SK-N-SH treated with all-trans-retinoic acid at 6 μM for 48 hours (cell line): Measurements from ENCODE around the gene CBX5.
A peak's percentile ranks its signal among the peaks of the same experiment; 100 is the strongest.

Source experiments
- ATAC-seq: fragments of 200-7000 bp; cut with Tn5 transposase; 3 replicates; pipeline ENCODE4 v1.9.1; 2020; ENCODE audit warnings: mild to moderate bottlenecking, moderate library complexity
- BACH2 ChIP-seq: fragments of 250-450 bp; sonication (Bioruptor Pico); IDR thresholded peaks from 2 replicates; pipeline ENCODE4 v1.9.0; 2021; ENCODE audit warnings: mild to moderate bottlenecking, borderline replicate concordance
- CSDC2 ChIP-seq: fragments of 250-450 bp; sonication (Bioruptor Pico); IDR thresholded peaks from 2 replicates; pipeline ENCODE4 v1.5.0; 2020; ENCODE audit warnings: mild to moderate bottlenecking, moderate library complexity
- ESRRG ChIP-seq: fragments of 250-450 bp; sonication (Bioruptor Pico); IDR thresholded peaks from 2 replicates; pipeline ENCODE4 v1.6.1; 2021; ENCODE audit warnings: mild to moderate bottlenecking
- GLIS3 ChIP-seq: fragments of 250-450 bp; sonication (Bioruptor Pico); IDR thresholded peaks from 2 replicates; pipeline ENCODE4 v1.5.0; 2020; ENCODE audit warnings: mild to moderate bottlenecking, moderate library complexity
- ISL1 ChIP-seq: fragments of 250-450 bp; sonication (Bioruptor Pico); IDR thresholded peaks from 2 replicates; pipeline ENCODE4 v2.1.2; 2022; ENCODE audit warnings: mild to moderate bottlenecking, moderate library complexity
- OSR1 ChIP-seq: fragments of 250-450 bp; sonication (Bioruptor Pico); IDR thresholded peaks from 2 replicates; pipeline ENCODE4 v1.8.0; 2022; ENCODE audit warnings: moderate library complexity, mild to moderate bottlenecking, inconsistent platforms
- PPARA ChIP-seq: fragments of 250-450 bp; sonication (Bioruptor Pico); IDR thresholded peaks from 2 replicates; pipeline ENCODE4 v1.5.0; 2020; ENCODE audit warnings: mild to moderate bottlenecking, borderline replicate concordance
- RARB ChIP-seq: fragments of 250-450 bp; sonication (Bioruptor Pico); IDR thresholded peaks from 2 replicates; pipeline ENCODE4 v1.8.0; 2021; ENCODE audit warnings: mild to moderate bottlenecking, moderate library complexity
- SNAI2 ChIP-seq: fragments of 250-450 bp; sonication (Bioruptor Pico); IDR thresholded peaks from 2 replicates; pipeline ENCODE4 v1.5.0; 2020; ENCODE audit warnings: mild to moderate bottlenecking, moderate library complexity
- TCF4 ChIP-seq: fragments of 250-450 bp; sonication (Bioruptor Pico); IDR thresholded peaks from 2 replicates; pipeline ENCODE4 v1.8.0; 2021; ENCODE audit warnings: mild to moderate bottlenecking, moderate library complexity, borderline replicate concordance
- TOX ChIP-seq: fragments of 250-450 bp; sonication (Bioruptor Pico); IDR thresholded peaks from 2 replicates; pipeline ENCODE4 v1.8.0; 2021; ENCODE audit warnings: mild to moderate bottlenecking, moderate library complexity, borderline replicate concordance
- ZC3H10 ChIP-seq: fragments of 250-450 bp; sonication (Bioruptor Pico); IDR thresholded peaks from 2 replicates; pipeline ENCODE4 v1.5.1; 2021; ENCODE audit warnings: mild to moderate bottlenecking, moderate library complexity
- ZFP3 ChIP-seq: fragments of 250-450 bp; sonication (Bioruptor Pico); IDR thresholded peaks from 2 replicates; pipeline ENCODE4 v1.5.0; 2020; ENCODE audit warnings: mild to moderate bottlenecking, moderate library complexity
- ZFP30 ChIP-seq: fragments of 450-650 bp; formaldehyde crosslinking; IDR thresholded peaks from 2 replicates; pipeline ENCODE4 v1.5.0; 2022; ENCODE audit warnings: mild to moderate bottlenecking, moderate library complexity
- ZNF565 ChIP-seq: fragments of 450-650 bp; formaldehyde crosslinking; conservative IDR thresholded peaks from 2 replicates; pipeline ENCODE4 v1.5.0; 2020; ENCODE audit warnings: low read depth, mild to moderate bottlenecking, moderate library complexity
- ZNF70 ChIP-seq: fragments of 450-650 bp; formaldehyde crosslinking; IDR thresholded peaks from 2 replicates; pipeline ENCODE4 v1.5.0; 2020; ENCODE audit warnings: mild to moderate bottlenecking, moderate library complexity
- ZNF8 ChIP-seq: fragments of 450-650 bp; formaldehyde crosslinking; IDR thresholded peaks from 2 replicates; pipeline ENCODE4 v1.5.0; 2020; ENCODE audit warnings: mild to moderate bottlenecking, moderate library complexity
- TF ChIP-seq, protein P1 (sequence below): fragments of 250-450 bp; sonication (Bioruptor Pico); IDR thresholded peaks from 2 replicates; pipeline ENCODE4 v1.5.1; 2021; ENCODE audit warnings: mild to moderate bottlenecking, moderate library complexity
- TF ChIP-seq, protein P2 (sequence below): fragments of 250-450 bp; sonication (Bioruptor Pico); IDR thresholded peaks from 2 replicates; pipeline ENCODE4 v1.5.0; 2020; ENCODE audit warnings: mild to moderate bottlenecking, moderate library complexity
- TF ChIP-seq, protein P3 (sequence below): fragments of 250-450 bp; sonication (Bioruptor Pico); IDR thresholded peaks from 2 replicates; pipeline ENCODE4 v1.5.1; 2020; ENCODE audit warnings: low read depth, mild to moderate bottlenecking, moderate library complexity
- TF ChIP-seq, protein P4 (sequence below): fragments of 250-450 bp; sonication (Bioruptor Pico); IDR thresholded peaks from 2 replicates; pipeline ENCODE4 v1.8.0; 2020; ENCODE audit warnings: mild to moderate bottlenecking, moderate library complexity, borderline replicate concordance
- TF ChIP-seq, protein P5 (sequence below): fragments of 250-450 bp; sonication (Bioruptor Pico); IDR thresholded peaks from 2 replicates; pipeline ENCODE4 v1.8.0; 2021; ENCODE audit warnings: low read depth, mild to moderate bottlenecking, moderate library complexity, borderline replicate concordance

The CBX5 gene

DNA sequence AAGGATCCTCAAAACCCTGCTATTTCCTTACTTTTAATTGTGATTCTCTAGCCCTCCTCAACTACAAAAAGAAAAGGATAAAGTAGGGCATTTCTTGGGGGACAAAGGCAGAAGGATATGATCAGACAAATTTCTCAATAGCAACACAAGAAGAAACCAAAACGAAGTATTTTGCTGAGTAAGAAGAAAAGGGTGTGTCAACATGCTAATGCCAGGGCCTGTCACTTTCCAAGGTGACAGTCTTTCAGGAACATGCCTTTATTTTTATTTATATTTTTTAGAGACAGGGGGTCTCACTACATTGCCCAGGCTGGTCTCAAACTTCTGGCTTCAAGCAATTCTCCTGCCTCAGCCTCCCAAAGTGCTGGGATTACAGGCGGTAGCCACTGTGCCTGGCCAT lies 39.8 kb downstream of the CBX5 start:
- ATAC-seq, result no peak
- TF ChIP-seq ZC3H10, result no peak
- TF ChIP-seq, protein P1, sequence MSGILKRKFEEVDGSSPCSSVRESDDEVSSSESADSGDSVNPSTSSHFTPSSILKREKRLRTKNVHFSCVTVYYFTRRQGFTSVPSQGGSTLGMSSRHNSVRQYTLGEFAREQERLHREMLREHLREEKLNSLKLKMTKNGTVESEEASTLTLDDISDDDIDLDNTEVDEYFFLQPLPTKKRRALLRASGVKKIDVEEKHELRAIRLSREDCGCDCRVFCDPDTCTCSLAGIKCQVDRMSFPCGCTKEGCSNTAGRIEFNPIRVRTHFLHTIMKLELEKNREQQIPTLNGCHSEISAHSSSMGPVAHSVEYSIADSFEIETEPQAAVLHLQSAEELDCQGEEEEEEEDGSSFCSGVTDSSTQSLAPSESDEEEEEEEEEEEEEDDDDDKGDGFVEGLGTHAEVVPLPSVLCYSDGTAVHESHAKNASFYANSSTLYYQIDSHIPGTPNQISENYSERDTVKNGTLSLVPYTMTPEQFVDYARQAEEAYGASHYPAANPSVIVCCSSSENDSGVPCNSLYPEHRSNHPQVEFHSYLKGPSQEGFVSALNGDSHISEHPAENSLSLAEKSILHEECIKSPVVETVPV (CRISPR knock-in tag), result no peak
- TF ChIP-seq ZNF565 (CRISPR knock-in tag), result no peak
- TF ChIP-seq PPARA (CRISPR knock-in tag), result no peak
- no peak for TF ChIP-seq ZFP30 (CRISPR knock-in tag)
- TF ChIP-seq TOX, result no peak
- no peak for TF ChIP-seq ZNF70 (CRISPR knock-in tag)
- no peak for TF ChIP-seq SNAI2 (CRISPR knock-in tag)
- TF ChIP-seq TCF4 (CRISPR knock-in tag), result no peak
- TF ChIP-seq CSDC2 (CRISPR knock-in tag), result no peak
- TF ChIP-seq BACH2 (CRISPR knock-in tag), result no peak
- TF ChIP-seq RARB, result no peak

GRCh38 chr12:54239620-54240019 lies 40.3 kb downstream of the CBX5 start:
- ATAC-seq, result no peak
- TF ChIP-seq PPARA (CRISPR knock-in tag), result no peak
- TF ChIP-seq ISL1 (CRISPR knock-in tag), result peak; percentile 48; the same call in 1 of the 2 replicates

DNA sequence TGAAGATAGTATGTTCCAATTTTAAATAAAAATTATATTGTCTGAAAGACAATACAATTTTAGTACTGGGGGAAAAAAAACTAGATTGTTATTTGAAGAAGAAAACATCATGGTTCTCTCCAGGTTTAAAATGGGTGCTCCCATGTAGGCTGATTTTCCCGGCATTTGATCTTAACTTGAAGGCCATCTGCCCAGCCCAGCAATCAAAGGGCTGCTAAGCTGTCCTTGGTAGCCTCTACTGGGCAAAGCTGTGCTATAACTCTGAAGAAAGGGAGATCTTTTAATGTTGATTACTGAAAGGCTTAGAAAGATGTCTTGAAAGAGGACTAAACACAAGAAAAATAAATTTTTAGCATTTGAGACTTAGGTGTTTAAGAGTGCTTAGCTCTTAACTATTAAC lies 41.4 kb downstream of the CBX5 start:
- no peak for TF ChIP-seq ZNF8 (CRISPR knock-in tag)
- TF ChIP-seq GLIS3, result no peak
- no peak for TF ChIP-seq OSR1 (CRISPR knock-in tag)
- TF ChIP-seq, protein P2, sequence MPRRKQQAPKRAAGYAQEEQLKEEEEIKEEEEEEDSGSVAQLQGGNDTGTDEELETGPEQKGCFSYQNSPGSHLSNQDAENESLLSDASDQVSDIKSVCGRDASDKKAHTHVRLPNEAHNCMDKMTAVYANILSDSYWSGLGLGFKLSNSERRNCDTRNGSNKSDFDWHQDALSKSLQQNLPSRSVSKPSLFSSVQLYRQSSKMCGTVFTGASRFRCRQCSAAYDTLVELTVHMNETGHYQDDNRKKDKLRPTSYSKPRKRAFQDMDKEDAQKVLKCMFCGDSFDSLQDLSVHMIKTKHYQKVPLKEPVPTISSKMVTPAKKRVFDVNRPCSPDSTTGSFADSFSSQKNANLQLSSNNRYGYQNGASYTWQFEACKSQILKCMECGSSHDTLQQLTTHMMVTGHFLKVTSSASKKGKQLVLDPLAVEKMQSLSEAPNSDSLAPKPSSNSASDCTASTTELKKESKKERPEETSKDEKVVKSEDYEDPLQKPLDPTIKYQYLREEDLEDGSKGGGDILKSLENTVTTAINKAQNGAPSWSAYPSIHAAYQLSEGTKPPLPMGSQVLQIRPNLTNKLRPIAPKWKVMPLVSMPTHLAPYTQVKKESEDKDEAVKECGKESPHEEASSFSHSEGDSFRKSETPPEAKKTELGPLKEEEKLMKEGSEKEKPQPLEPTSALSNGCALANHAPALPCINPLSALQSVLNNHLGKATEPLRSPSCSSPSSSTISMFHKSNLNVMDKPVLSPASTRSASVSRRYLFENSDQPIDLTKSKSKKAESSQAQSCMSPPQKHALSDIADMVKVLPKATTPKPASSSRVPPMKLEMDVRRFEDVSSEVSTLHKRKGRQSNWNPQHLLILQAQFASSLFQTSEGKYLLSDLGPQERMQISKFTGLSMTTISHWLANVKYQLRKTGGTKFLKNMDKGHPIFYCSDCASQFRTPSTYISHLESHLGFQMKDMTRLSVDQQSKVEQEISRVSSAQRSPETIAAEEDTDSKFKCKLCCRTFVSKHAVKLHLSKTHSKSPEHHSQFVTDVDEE (CRISPR knock-in tag), result no peak
- TF ChIP-seq, protein P3, sequence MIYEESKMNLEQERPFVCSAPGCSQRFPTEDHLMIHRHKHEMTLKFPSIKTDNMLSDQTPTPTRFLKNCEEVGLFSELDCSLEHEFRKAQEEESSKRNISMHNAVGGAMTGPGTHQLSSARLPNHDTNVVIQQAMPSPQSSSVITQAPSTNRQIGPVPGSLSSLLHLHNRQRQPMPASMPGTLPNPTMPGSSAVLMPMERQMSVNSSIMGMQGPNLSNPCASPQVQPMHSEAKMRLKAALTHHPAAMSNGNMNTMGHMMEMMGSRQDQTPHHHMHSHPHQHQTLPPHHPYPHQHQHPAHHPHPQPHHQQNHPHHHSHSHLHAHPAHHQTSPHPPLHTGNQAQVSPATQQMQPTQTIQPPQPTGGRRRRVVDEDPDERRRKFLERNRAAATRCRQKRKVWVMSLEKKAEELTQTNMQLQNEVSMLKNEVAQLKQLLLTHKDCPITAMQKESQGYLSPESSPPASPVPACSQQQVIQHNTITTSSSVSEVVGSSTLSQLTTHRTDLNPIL (CRISPR knock-in tag), result no peak
- TF ChIP-seq, protein P4, sequence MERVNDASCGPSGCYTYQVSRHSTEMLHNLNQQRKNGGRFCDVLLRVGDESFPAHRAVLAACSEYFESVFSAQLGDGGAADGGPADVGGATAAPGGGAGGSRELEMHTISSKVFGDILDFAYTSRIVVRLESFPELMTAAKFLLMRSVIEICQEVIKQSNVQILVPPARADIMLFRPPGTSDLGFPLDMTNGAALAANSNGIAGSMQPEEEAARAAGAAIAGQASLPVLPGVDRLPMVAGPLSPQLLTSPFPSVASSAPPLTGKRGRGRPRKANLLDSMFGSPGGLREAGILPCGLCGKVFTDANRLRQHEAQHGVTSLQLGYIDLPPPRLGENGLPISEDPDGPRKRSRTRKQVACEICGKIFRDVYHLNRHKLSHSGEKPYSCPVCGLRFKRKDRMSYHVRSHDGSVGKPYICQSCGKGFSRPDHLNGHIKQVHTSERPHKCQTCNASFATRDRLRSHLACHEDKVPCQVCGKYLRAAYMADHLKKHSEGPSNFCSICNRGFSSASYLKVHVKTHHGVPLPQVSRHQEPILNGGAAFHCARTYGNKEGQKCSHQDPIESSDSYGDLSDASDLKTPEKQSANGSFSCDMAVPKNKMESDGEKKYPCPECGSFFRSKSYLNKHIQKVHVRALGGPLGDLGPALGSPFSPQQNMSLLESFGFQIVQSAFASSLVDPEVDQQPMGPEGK (CRISPR knock-in tag), result no peak
- TF ChIP-seq ZC3H10, result no peak
- no peak for TF ChIP-seq SNAI2 (CRISPR knock-in tag)
- no peak for TF ChIP-seq RARB
- TF ChIP-seq ZFP3 (CRISPR knock-in tag), result no peak
- TF ChIP-seq ESRRG (CRISPR knock-in tag), result no peak
- TF ChIP-seq, protein P5, sequence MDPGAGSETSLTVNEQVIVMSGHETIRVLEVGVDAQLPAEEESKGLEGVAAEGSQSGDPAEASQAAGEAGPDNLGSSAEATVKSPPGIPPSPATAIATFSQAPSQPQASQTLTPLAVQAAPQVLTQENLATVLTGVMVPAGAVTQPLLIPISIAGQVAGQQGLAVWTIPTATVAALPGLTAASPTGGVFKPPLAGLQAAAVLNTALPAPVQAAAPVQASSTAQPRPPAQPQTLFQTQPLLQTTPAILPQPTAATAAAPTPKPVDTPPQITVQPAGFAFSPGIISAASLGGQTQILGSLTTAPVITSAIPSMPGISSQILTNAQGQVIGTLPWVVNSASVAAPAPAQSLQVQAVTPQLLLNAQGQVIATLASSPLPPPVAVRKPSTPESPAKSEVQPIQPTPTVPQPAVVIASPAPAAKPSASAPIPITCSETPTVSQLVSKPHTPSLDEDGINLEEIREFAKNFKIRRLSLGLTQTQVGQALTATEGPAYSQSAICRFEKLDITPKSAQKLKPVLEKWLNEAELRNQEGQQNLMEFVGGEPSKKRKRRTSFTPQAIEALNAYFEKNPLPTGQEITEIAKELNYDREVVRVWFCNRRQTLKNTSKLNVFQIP (CRISPR knock-in tag), result no peak

GRCh38 chr12:54232790-54233189 lies 47.1 kb downstream of the CBX5 start:
- peak; percentile 28; the same call in 2 of the 3 replicates for ATAC-seq
- TF ChIP-seq SNAI2 (CRISPR knock-in tag) (no peak), ESRRG (CRISPR knock-in tag) (no peak), GLIS3 (no peak), ZNF565 (CRISPR knock-in tag) (no peak), PPARA (CRISPR knock-in tag) (no peak), ZNF70 (CRISPR knock-in tag) (no peak), ZNF8 (CRISPR knock-in tag) (no peak), TOX (no peak), OSR1 (CRISPR knock-in tag) (no peak), ZC3H10 (no peak), ZFP3 (CRISPR knock-in tag) (no peak)
- TF ChIP-seq, protein P4 (CRISPR knock-in tag), result no peak
- TF ChIP-seq, protein P1 (CRISPR knock-in tag), result no peak

More for the DNA sequence above, 41.4 kb downstream of the CBX5 start:
- no peak for ATAC-seq
